ENCODE data around the gene CBLC. TPM values are rescaled to one million over a fixed set of nuclear protein-coding genes. Genes with fewer than 3 reads are reported as not detected.

CBLC gene
- total RNA-seq, 1 experiment from 2014 or later = 15.3 TPM

- peak; percentile 76 for DNase-seq
- no peaks in the 10 kb centered on the region for H3K27me3 ChIP-seq (ENCODE audit: control insufficient read depth, insufficient read depth, low read length)
- peaks cover 1% of the 10 kb centered on the region for H3K36me3 ChIP-seq (replicated peaks; ENCODE audit: control insufficient read depth, insufficient read depth, low read length)
- H3K4me3 ChIP-seq (ENCODE audit: insufficient read depth, low read depth, low read length) = peak overlapping the region; percentile 100
Observed at GRCh38 chr19:44847144-44848035, 69.7 kb downstream of the CBLC start.

- Histone ChIP-seq H3K27me3 (ENCODE audit: control insufficient read depth, insufficient read depth, low read length) (no peaks in the 10 kb centered on the region), H3K4me3 (ENCODE audit: insufficient read depth, low read depth, low read length) (peak overlapping the region; percentile 100), H3K36me3 (replicated peaks; ENCODE audit: control insufficient read depth, insufficient read depth, low read length) (peaks cover 1% of the 10 kb centered on the region)
- DNase-seq = peak; percentile 82
Observed at GRCh38 chr19:44848036-44848811, 70.5 kb downstream of the CBLC start.

- Histone ChIP-seq H3K27me3 (ENCODE audit: control insufficient read depth, insufficient read depth, low read length) (no peaks in the 10 kb centered on the region), H3K4me3 (ENCODE audit: insufficient read depth, low read depth, low read length) (peak overlapping the region; percentile 100), H3K36me3 (replicated peaks; ENCODE audit: control insufficient read depth, insufficient read depth, low read length) (peaks cover 1% of the 10 kb centered on the region)
- DNase-seq = peak; percentile 60
Observed at GRCh38 chr19:44848812-44849447, 71.2 kb downstream of the CBLC start.

Other genes with a start within 250 kb of the CBLC start
- not detected in 2 replicates for gene CEACAM20, start 248.2 kb upstream of the CBLC start, total RNA-seq (2014; rRNA removed; shearing (Covaris generic))
- not detected in 2 replicates for gene IGSF23, start 164.3 kb upstream of the CBLC start, total RNA-seq (2014; rRNA removed; shearing (Covaris generic))
- 42.3 and 49.0 TPM in 2 replicates for gene PVR, start 134.0 kb upstream of the CBLC start, total RNA-seq (2014; rRNA removed; shearing (Covaris generic))
- gene CEACAM19, start 106.4 kb upstream of the CBLC start, total RNA-seq (2014; rRNA removed; shearing (Covaris generic)) = 0.17 and 1.1 TPM in 2 replicates
- not detected in 2 replicates for gene CEACAM16, start 78.7 kb upstream of the CBLC start, total RNA-seq (2014; rRNA removed; shearing (Covaris generic))
- 7.3 and 8.3 TPM in 2 replicates for gene BCL3, start 29.2 kb upstream of the CBLC start, total RNA-seq (2014; rRNA removed; shearing (Covaris generic))
- 23.9 and 24.2 TPM in 2 replicates for gene BCAM, start 31.2 kb downstream of the CBLC start, total RNA-seq (2014; rRNA removed; shearing (Covaris generic))
- gene NECTIN2, start 68.4 kb downstream of the CBLC start, total RNA-seq (2014; rRNA removed; shearing (Covaris generic)) = 152 and 207 TPM in 2 replicates
- 160 and 204 TPM in 2 replicates for gene TOMM40, start 113.4 kb downstream of the CBLC start, total RNA-seq (2014; rRNA removed; shearing (Covaris generic))
- 826 and 994 TPM in 2 replicates for gene APOE, start 127.9 kb downstream of the CBLC start, total RNA-seq (2014; rRNA removed; shearing (Covaris generic))
- 65.6 and 139 TPM in 2 replicates for gene APOC1, start 136.7 kb downstream of the CBLC start, total RNA-seq (2014; rRNA removed; shearing (Covaris generic))
- not detected in 2 replicates for gene APOC4, start 164.3 kb downstream of the CBLC start, total RNA-seq (2014; rRNA removed; shearing (Covaris generic))
- gene APOC2, start 168.2 kb downstream of the CBLC start, total RNA-seq (2014; rRNA removed; shearing (Covaris generic)) = not detected in 2 replicates
- gene CLPTM1, start 177.5 kb downstream of the CBLC start, total RNA-seq (2014; rRNA removed; shearing (Covaris generic)) = 38.5 and 64.1 TPM in 2 replicates
- gene RELB, start 223.6 kb downstream of the CBLC start, total RNA-seq (2014; rRNA removed; shearing (Covaris generic)) = 2.7 and 4.1 TPM in 2 replicates